Activated CD8-positive, alpha-beta memory T cell treated with anti-CD3 and anti-CD28 coated beads for 36 hours (primary cell): Measurements from ENCODE around the gene IFNAR1. TPM values are rescaled to one million over a fixed set of nuclear protein-coding genes. Genes with fewer than 3 reads are reported as not detected.
"Not testable (repeated sequence)": the region's sequence is repeated elsewhere in the genome, so short reads cannot be mapped to it uniquely, and the experiment has no call there.

ENCODE experiments used
- CTCF ChIA-PET: fragments of 350-600 bp; sonication (Branson Sonifier 250); formaldehyde crosslinking; loops from one replicate; lab custom pipeline; 2021; ENCODE audit warnings: antibody characterized with exemption; lab: Charles Lee
- POLR2A ChIA-PET: fragments of 350-600 bp; sonication (Branson Sonifier 250); formaldehyde crosslinking; loops from one replicate; lab custom pipeline; 2021; ENCODE audit warnings: antibody characterized with exemption; lab: Charles Lee
- total RNA-seq, 2 experiments: library from RNA; stranded (reverse); gene quantifications; one replicate each; pipeline ENCODE4 v1.2.3, GENCODE V29; 2021

The IFNAR1 gene
- total RNA-seq, 2 experiments from 2014 or later, result 32.1 to 32.3 TPM

DNA sequence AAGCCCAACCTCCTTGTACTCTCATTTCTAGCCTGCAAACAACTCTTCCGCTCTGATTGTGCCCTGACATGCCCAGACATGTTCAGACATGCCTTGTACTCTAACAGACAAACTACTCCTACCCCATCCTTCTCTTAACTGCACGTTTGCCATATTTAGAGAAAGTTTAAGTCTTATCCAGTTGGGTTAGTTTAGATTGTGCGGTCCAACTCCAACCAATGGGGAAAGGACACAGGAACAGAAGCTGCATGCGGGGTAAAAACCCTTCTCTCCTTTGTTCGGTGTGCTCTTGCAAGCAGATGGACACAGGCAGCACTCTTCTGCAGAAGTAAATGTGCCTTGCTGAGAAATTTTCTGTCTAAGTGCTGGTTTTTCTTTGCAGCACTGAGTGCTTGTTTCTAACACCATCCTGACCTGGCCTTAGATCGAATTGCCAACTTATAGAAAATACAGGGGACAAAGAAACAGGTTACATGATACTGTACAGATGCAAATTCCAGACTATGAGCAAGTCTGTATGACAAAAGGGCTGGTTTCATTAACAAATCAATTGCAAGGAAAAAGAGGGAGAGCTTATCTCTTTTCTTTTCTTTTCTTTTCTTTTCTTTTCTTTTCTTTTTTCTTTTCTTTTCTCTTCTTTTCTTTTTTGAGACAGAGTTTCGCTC is 42.7 kb downstream of the IFNAR1 start:
- ChIA-PET POLR2A (no interaction called here), CTCF (interaction anchor here (1.2 kb wide), 1 partner anchor 9 kb away, joined by 3 read pairs; no protein-coding TSS in a partner anchor)

DNA sequence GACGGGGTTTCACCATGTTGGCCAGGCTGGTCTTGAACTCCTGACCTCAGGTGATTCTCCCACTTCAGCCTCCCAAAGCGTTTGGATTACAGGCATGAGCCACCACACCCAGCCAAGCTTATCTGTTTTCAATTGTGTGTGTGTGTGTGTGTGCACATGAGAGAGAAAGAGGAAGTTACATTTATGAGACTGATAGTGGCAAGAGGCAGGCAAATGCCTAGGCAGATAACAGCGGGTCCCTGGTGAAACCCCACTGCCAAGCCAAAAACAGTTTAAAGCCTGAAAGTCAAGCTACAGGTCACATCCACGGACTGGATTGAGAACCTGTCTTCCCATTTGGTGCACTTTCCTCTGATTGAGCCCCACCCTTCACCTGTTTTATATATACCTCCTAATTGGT is 43.4 kb downstream of the IFNAR1 start:
- ChIA-PET CTCF (interaction anchor here (1.0 to 1.2 kb wide), 2 partner anchors 8 to 168 kb away, joined by 3 read pairs; no protein-coding TSS in a partner anchor), POLR2A (no interaction called here)

DNA sequence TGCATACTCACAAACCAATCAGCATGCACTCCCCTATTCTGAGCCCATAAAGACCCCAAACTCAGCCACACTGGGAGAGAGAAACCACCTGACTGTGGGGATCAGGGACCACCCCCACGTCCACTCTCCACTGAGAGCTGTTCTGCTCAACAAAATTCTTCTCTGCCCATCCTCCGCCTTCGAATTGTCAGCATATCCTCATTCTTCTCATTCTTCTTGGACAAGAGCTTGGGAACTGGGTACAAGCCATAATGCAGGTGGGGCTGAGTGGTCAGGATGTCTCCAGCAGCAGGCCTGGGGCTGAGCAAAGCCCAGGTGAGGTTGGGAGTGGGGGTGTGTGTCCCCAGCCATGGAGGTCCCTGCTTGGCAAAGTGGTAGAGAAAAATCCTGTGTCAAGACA is 43.8 kb downstream of the IFNAR1 start:
- POLR2A ChIA-PET, result no interaction called here

DNA sequence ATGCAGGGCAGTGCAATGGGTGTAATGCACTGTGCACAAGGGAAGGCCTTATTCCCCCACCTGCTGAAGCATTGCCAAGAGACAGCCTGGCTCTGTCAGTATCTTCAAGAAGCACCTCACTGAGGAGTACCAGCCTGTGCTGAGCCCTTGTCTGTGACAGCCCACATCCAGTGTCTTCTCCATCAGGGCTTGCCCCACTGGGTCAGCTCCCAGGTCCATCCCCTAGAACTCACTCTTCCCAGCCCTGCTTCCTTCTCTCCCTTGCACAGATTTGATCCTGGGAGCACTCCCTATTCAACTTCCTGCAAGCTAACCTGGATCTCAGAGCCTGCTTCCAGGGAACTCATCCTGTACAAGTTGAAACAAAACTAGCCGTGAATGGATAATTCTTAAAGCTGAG is 44.8 kb downstream of the IFNAR1 start:
- CTCF ChIA-PET, result interaction anchor here (2.9 kb wide), 1 partner anchor 8 kb away, joined by 15 read pairs; no protein-coding TSS in a partner anchor
- POLR2A ChIA-PET, result no interaction called here

More for the DNA sequence above, 43.8 kb downstream of the IFNAR1 start:
- CTCF ChIA-PET, result interaction anchor here (1.0 kb wide), 1 partner anchor 169 kb away, joined by 3 read pairs; no protein-coding TSS in a partner anchor

DNA sequence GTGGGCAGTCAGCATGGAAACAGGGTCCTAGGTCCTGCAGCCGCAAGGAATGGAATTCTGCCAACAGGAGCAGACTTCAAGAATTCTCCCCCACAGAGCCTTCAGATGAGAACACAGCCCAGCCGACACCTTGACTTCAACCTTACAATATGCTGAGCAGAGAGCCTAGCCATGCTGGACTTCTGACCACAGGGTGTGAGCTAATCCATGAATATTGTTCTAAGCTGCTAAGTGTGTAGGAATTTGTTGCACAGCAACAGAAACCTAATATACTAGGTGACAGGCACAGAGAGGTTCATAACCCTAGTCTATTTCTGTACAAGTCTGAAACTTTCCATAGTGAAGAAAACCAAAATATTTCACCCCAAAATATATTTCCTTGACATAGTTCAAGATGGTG is 45.5 kb downstream of the IFNAR1 start:
- POLR2A ChIA-PET, result interaction anchor here (0.6 kb wide), 1 partner anchor 241 kb away, joined by 4 read pairs; no protein-coding TSS in a partner anchor
- CTCF ChIA-PET, result interaction anchor here (2.9 kb wide), 1 partner anchor 9 kb away, joined by 15 read pairs; no protein-coding TSS in a partner anchor

DNA sequence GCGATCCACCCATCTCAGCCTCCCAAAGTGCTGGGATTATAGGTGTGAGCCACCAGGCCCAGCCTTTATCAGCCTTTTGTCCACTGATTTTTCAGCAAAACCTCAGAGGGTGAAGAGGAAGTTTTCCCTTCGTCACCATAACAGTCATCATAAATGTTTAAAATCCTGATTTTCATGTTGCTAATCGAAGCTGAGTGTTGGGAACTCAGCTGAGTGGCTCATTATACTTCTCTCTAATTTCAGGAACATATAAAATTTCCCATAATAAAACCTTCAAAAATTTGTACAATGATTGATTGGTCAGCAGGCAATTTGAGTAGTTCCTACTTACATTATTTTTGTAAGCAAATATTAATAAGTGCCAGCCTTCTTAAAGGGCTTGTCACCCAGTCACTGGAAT is 46.6 kb downstream of the IFNAR1 start:
- POLR2A ChIA-PET, result interaction anchor here (1.0 kb wide), 1 partner anchor 10 kb away, joined by 3 read pairs; no protein-coding TSS in a partner anchor

DNA sequence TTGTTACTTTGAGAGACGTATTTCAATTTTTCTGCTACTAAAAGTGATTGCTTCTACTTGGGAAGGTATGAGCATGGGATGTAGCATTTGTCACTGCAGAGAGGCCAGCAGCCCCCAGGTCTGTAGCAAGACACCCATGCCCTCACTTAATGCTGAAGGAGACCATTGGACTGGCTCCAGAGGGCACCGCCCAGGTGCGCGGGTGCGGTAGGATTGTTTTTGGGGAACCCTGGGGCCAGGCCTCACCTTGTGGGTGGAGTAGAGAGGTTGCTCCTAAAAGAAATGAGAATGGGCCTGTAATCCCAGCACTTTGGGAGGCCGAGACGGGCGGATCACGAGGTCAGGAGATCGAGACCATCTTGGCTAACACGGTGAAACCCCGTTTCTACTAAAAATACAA is 47.8 kb downstream of the IFNAR1 start:
- ChIA-PET POLR2A (no interaction called here), CTCF (interaction anchor here (0.6 to 0.7 kb wide), 2 partner anchors 73 to 483 kb away, joined by 3 to 5 read pairs; no protein-coding TSS in a partner anchor)

More for the DNA sequence above, 46.6 kb downstream of the IFNAR1 start:
- CTCF ChIA-PET, result interaction anchor here (1.0 to 2.9 kb wide), 2 partner anchors 10 kb away, joined by 4 to 15 read pairs; no protein-coding TSS in a partner anchor

DNA sequence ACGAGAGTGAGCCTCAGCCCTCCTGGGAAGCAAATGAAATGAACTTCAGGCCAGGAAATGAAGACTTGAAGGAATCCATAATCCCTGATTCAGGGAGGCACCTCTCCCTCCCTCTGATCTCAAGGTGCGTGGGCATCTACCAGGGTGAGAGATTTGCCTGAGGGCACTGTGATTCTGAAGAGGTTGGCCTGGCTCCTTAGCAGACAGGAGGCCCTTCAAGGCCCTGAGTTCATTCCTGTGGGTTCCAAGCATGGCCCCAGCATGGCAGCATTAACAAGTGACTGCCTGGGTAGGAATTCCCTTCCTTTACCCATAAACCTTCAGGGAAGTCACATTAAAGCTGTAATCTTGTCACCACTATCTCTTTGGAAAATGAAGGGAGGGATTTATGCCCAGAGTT is 48.7 kb downstream of the IFNAR1 start:
- CTCF ChIA-PET, result interaction anchor here (1.4 to 1.8 kb wide), 2 partner anchors 8 to 12 kb away, joined by 3 to 7 read pairs; no protein-coding TSS in a partner anchor
- POLR2A ChIA-PET, result no interaction called here

DNA sequence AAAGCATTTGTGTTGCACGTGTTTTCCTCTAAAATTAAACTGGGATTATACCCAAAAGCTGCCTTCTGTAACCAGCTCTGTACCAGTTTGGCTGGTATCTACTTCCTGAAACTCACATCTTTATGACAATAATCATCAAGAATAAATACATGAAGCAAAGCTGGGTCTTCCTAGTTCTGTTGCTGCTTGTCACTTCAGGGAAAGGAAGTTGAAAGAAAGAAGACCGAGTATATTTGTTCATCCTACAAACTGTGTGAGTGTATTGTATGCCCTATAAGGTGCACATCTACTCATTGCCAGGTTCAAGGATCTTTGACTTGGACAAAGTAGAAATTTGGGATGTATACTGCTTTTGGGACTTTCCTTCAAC is 49.3 kb downstream of the IFNAR1 start:
- ChIA-PET CTCF (interaction anchor here (1.4 to 1.8 kb wide), 2 partner anchors 8 to 13 kb away, joined by 3 to 7 read pairs; no protein-coding TSS in a partner anchor), POLR2A (no interaction called here)

DNA sequence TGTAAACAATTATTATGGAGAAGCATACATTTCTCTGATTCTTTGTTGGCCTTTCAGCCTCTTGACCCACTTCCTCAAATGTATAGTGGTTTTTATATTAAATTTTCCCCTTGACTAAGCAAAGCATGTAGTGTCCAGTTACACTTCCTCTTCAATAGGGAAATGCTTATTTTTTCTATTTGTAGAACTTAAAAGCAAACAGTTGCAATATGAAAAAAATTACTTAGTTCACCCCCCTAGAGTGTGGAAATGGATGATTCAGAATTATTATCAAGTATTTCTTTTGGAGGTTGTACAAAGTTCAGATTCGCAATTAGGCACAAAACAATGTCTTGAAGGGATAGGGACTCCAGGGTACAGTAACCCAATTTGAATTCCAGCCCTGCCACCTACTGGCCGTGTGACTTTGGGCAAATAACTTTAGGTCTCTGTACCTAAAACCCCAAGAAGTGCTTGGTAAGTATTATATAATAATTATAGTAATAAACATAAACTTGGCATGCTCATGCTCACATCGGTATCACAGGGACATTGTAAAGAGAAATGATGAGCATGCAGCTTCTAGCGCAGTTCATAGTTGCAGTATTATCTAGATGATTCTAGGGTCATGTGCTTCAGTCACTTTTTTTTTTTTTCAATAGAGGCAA is 49.8 kb downstream of the IFNAR1 start:
- ChIA-PET CTCF (interaction anchor here (1.0 to 1.8 kb wide), 4 partner anchors 9 to 175 kb away, joined by 3 to 7 read pairs (median 3); no protein-coding TSS in a partner anchor), POLR2A (no interaction called here)

DNA sequence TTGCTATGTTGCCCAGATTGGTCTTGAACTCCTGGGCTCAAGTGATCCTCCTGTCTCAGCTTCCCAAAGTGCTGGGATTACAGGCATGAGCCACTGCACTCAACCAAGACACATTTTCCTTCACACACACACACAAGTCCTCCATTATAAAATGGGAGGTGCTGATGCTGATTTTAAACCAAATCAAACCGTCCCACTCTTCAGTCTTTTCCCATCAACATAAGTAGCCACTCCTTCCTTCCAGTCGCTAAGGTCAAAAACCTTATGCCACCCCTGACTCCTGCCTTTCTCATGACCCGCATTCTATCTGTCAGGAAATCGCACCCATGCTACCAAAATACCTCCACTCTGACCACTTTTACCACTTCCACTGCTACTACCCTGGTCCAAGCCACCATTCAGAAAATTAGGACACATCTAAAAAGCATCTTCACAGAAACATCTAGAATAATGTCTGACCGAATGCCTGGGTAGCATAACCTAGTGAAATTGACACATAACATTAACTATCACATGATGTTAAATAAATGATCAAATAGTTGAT is 50.4 kb downstream of the IFNAR1 start:
- POLR2A ChIA-PET, result no interaction called here

DNA sequence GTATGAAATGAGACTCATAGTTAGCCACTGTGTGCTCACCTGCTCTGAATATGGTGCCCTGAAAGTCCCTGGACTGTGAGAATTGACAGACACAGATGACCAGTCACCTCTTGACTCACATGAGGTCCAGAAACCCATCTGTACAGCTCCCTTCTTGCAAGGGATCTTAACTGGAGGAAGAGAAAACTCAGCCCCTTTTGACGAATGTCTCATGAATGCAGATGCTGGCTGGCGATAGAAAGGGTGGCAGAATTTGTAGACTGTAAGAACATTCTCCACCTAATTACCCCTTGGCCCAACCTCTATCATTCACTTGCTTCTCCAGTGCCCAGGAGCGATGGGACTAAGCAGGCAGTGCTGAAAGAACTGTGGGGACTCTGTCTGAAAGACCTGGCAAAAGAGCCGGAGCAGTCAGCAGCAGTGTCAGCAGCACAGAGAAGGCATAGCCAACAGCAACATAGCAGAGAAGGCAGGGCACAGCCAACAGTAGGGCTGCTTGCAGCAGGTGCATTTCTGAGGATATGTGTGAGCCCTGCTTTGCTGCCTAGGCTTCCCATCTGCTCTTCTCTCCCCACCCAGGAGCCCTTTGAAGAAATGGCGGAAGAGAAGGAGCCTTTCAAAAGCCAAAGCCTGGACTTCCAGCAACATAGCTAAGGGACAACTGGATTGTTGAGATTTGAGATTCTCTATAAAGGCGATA is 52.6 kb downstream of the IFNAR1 start:
- ChIA-PET CTCF (interaction anchor here (0.6 to 2.0 kb wide), 4 partner anchors 17 to 238 kb away, joined by 3 to 7 read pairs (median 4); no protein-coding TSS in a partner anchor), POLR2A (no interaction called here)

More for the DNA sequence above, 50.4 kb downstream of the IFNAR1 start:
- CTCF ChIA-PET, result interaction anchor here (1.0 to 1.9 kb wide), 6 partner anchors 9 to 175 kb away, joined by 3 to 7 read pairs (median 3); no protein-coding TSS in a partner anchor

DNA sequence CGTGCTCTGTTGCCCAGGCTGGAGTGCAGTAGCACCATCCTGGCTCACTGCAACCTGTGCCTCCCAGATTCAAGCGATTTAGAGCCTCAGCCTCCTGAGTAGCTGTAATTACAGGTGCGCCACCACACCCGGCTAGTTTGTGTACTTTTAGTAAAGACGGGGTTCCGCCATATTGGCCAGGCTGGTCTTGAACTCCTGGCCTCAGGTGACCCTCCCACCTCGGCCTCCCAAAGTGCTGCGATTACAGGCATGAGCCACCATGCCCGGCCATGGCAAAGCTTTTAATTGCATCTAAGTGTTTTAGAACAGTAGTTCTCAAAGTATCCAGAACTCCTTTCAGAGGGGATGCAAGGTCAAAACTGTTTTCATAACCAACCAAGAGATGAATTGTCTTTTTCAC is 53.3 kb downstream of the IFNAR1 start:
- CTCF ChIA-PET, result interaction anchor here (0.6 kb wide), 1 partner anchor 108 kb away, joined by 4 read pairs; no protein-coding TSS in a partner anchor
- POLR2A ChIA-PET, result no interaction called here

DNA sequence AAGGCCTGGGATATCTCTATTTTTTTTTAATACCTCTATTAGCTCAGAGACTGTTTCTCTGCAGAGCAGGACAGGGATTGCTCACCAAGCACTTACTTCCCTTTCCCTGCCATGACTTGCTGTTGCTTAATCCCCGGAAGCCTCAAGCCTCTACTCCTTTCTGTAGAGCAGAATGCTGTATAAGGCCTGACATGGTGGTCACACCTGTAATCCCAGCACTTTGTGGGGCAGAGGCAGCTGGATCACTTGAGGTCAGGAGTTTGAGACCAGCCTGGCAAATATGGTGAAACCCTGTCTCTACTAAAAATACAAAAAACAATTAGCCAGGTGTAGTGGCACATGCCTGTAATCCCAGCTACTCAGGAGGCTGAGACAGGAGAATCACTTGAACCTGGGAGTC is 55.2 kb downstream of the IFNAR1 start:
- CTCF ChIA-PET, result interaction anchor here (1.0 to 2.2 kb wide), 3 partner anchors 18 to 65 kb away, joined by 3 to 11 read pairs (median 7); no protein-coding TSS in a partner anchor
- POLR2A ChIA-PET, result not testable (repeated sequence)

DNA sequence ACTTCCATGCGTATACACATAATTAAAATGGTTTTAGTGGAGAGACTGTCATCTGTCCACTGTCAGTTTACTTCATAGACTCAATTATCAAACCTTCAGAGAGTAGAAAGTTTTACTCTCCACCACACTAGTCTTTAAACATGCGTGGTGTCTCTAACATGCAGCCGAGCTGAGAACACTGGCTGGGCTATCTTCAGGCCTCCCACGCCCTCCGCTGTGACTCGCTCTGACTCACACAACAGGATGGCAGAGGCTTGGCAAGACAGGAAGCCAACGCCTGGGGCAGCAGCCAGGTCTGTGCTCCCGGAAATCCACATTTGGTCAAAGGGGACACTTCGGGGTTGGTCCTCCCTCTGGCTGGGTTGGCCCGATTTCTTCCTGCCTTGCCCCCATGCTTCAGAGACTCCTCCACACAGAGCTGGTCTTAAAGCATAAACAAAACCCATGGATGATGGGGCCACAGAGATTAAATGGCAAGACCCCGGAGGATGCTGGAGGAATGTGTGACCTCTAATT is 55.8 kb downstream of the IFNAR1 start:
- POLR2A ChIA-PET, result no interaction called here

DNA sequence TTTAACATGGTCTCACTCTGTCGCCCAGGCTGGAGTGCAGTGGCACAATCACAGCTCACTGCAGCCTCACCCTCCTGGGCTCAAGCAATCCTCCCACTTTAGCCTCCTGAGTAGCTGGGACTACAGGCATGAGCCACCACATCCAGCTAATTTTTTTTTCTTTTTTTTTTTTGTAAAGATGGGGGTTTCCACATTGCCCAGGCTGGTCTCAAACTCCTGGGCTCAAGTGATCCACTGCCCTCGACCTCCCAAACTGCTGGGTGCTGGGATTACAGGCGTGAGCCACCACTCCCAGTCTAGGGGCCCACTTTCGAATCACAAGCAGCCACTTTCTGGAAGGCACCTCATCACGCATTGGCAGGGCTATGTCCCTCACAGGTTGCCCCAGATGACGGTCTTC is 56.6 kb downstream of the IFNAR1 start:
- ChIA-PET POLR2A (interaction anchor here (0.7 kb wide), 1 partner anchor 144 kb away, joined by 3 read pairs; no protein-coding TSS in a partner anchor), CTCF (interaction anchor here (0.6 to 2.2 kb wide), 4 partner anchors 10 to 606 kb away, joined by 4 to 11 read pairs (median 5); no protein-coding TSS in a partner anchor)

More for the DNA sequence above, 55.8 kb downstream of the IFNAR1 start:
- CTCF ChIA-PET, result interaction anchor here (1.0 to 2.2 kb wide), 4 partner anchors 19 to 64 kb away, joined by 3 to 11 read pairs (median 6); no protein-coding TSS in a partner anchor

DNA sequence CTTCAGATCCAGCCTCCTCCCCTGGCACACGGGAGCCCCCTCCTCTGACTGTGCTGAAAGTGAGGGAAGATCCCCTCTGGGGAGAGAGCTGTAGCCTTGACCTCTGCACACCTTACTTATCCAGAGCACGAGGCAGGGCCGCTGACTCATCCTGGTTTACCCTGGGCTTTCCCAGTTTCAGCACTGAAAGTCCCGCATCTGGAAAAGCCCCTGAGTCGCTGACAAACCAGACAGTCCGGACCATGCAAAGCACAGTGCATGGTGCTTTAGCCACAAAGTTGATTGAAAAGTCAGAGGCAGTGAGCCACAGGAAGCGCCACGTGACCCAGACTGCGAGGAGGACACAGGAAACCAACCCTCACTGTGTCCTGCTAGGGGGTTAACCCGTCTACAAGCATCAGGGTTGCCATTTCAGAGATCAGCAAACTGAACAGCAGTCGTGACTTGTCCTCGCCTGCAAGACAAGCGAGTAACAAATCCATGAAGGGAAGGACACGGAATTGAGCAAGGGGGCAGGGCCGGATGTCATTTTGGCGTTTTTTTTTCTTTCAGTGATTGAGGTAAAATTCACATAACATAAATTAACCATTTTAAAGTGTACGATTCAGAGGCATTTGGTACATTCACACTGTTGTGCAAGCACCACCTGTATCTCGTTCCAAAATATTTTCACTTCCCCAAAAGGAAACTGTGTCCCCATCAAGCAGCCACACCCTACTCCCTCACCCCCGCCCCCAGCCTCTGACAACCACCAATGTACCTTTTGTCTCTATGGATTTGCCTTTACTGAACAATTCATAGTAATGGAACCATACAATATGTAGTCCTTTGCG is 58.5 kb downstream of the IFNAR1 start:
- POLR2A ChIA-PET, result interaction anchor here (0.5 to 0.6 kb wide), 2 partner anchors 10 to 96 kb away, joined by 5 to 7 read pairs; no protein-coding TSS in a partner anchor

More for the DNA sequence above, 58.5 kb downstream of the IFNAR1 start:
- CTCF ChIA-PET, result interaction anchor here (1.0 to 1.1 kb wide), 3 partner anchors 22 to 56 kb away, joined by 3 read pairs; no protein-coding TSS in a partner anchor
